ENCODE measurements around the gene GSTT2B. TPM values are rescaled to one million over a fixed set of nuclear protein-coding genes. Genes with fewer than 3 reads are reported as not detected.
"Not testable (repeated sequence)": the region's sequence is repeated elsewhere in the genome, so short reads cannot be mapped to it uniquely, and the experiment has no call there.

GSTT2B gene
- total and polyA plus RNA-seq, 2 donors (not counting 1 experiment from before 2014, with no cell fraction given): not detected

DNA sequence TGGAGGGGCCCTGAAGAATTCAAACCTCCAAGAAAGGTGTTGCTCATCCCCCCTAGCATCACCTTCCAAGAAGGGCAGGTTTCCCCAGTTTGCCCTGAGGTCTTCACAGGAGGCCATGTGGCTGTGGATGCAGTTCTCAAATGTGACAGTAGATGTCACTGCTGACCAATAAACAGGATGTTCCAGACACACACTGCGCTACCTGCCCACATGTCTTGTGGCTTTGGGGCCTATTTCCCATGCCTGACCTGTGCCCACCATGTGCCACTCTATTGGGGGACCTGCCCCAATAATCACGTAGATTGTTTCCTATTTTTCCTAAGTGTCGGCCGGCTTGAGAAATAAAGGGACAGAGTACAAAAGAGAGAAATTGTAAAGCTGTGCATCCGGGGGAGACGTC is 23.4 kb upstream of the GSTT2B start:
- Histone ChIP-seq H4K20me1 (ENCODE audit: control insufficient read depth, insufficient read depth, low read length, poor library complexity, severe bottlenecking) (no peaks in the 10 kb centered on the region), H3K36me3 (replicated peaks in 1 of 2; ENCODE audit: control extremely low read depth in 1 of 2, control insufficient read depth in 1 of 2, extremely low read depth in 1 of 2, insufficient read depth in 2 of 2, low read length in 1 of 2) (no peaks in the 10 kb centered on the region), H3K27ac (ENCODE audit: low read length in 2 of 2) (no peak overlapping the region), H3K4me2 (replicated peaks; ENCODE audit: low read depth, low read length, poor library complexity, severe bottlenecking) (no peak overlapping the region), H3K27me3 (replicated peaks in 1 of 4; ENCODE audit: control extremely low read depth in 1 of 4, control insufficient read depth in 3 of 4, insufficient read depth in 4 of 4, low read length in 3 of 4) (peaks cover 0 to 8% (median 0%) of the 10 kb centered on the region in 4 experiments), H2AFZ (ENCODE audit: insufficient read depth, low read depth, low read length, poor library complexity, severe bottlenecking) (no peak overlapping the region), H3K4me3 (ENCODE audit: control extremely low read depth in 1 of 5, extremely low read depth in 1 of 5, insufficient read depth in 1 of 5, low read depth in 2 of 5, low read length in 4 of 5) (no peak overlapping the region), H3K9me3 (ENCODE audit: control extremely low read depth in 1 of 3, control insufficient read depth in 2 of 3, insufficient read depth in 1 of 3, low read length in 2 of 3) (no peaks in the 10 kb centered on the region), H3K79me2 (ENCODE audit: control insufficient read depth, insufficient read depth, low read length) (no peaks in the 10 kb centered on the region), H3K9ac (ENCODE audit: low read length) (no peak overlapping the region), H3K4me1 (ENCODE audit: control insufficient read depth in 2 of 2, insufficient read depth in 2 of 2, low read length in 2 of 2) (no peaks in the 10 kb centered on the region)
- WGBS (ENCODE audit: insufficient coverage): 20% methylated on average over 1 of the region's 6 CpGs
- no peak overlapping the region for H3K27ac Mint-ChIP-seq
- intact Hi-C loops (cut with micrococcal nuclease): loop anchor here (5.0 kb wide), 1 partner anchor 193 kb away; no protein-coding TSS in a partner anchor
- ATAC-seq (ENCODE audit: low read depth) (peak; percentile 78), DNase-seq (no peak)
- CTCF ChIA-PET: interaction anchor here (0.8 kb wide), 1 partner anchor 247 kb away, joined by 3 read pairs; no protein-coding TSS in a partner anchor
- no peaks in the 10 kb centered on the region for H3K4me1 Mint-ChIP-seq
- H3K27me3 Mint-ChIP-seq: no peaks in the 10 kb centered on the region
- no peak for TF ChIP-seq EZH2 (IDR thresholded peaks at IDR 0.05; ENCODE audit: borderline replicate concordance, insufficient read depth, low read depth, low read length, poor library complexity, severe bottlenecking)
- TF ChIP-seq, protein P1, sequence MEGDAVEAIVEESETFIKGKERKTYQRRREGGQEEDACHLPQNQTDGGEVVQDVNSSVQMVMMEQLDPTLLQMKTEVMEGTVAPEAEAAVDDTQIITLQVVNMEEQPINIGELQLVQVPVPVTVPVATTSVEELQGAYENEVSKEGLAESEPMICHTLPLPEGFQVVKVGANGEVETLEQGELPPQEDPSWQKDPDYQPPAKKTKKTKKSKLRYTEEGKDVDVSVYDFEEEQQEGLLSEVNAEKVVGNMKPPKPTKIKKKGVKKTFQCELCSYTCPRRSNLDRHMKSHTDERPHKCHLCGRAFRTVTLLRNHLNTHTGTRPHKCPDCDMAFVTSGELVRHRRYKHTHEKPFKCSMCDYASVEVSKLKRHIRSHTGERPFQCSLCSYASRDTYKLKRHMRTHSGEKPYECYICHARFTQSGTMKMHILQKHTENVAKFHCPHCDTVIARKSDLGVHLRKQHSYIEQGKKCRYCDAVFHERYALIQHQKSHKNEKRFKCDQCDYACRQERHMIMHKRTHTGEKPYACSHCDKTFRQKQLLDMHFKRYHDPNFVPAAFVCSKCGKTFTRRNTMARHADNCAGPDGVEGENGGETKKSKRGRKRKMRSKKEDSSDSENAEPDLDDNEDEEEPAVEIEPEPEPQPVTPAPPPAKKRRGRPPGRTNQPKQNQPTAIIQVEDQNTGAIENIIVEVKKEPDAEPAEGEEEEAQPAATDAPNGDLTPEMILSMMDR (IDR thresholded peaks at IDR 0.05): peak; percentile 56
- H3K4me3 Mint-ChIP-seq: no peak overlapping the region
- no peaks in the 10 kb centered on the region for H3K9me3 Mint-ChIP-seq (ENCODE audit: insufficient read depth)
- POLR2A ChIA-PET: no interaction called here

DNA sequence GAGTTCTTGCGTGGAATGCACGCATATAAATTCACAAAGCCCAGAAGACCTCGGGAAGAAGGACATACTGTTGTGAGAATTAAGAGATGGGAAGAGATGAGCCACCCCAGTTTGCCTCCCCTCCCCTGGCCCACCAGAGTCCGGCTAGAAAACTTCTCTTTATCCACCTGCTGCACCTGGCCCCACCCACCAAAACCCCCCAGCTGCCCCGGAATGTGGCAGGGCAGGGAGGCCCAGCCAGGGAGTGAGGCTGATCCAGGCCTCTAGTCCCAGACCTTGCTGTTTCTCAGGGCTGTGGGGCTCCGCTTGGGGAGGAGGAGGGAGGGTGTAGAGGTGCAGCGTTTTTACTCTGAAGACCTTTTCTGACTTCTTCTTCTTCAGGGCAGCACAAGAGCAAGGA is 19.6 kb upstream of the GSTT2B start:
- no CpG with 5 or more reads among the region's 7 CpGs for WGBS (ENCODE audit: insufficient coverage)
- H2AFZ ChIP-seq (ENCODE audit: insufficient read depth, low read depth, low read length, poor library complexity, severe bottlenecking); ATAC-seq (ENCODE audit: low read depth); H3K4me3 Mint-ChIP-seq; H3K36me3 ChIP-seq (replicated peaks in 1 of 2; ENCODE audit: control extremely low read depth in 1 of 2, control insufficient read depth in 1 of 2, extremely low read depth in 1 of 2, insufficient read depth in 2 of 2, low read length in 1 of 2); H3K27me3 ChIP-seq (replicated peaks in 1 of 4; ENCODE audit: control extremely low read depth in 1 of 4, control insufficient read depth in 3 of 4, insufficient read depth in 4 of 4, low read length in 3 of 4); H3K27me3 Mint-ChIP-seq; H4K20me1 ChIP-seq (ENCODE audit: control insufficient read depth, insufficient read depth, low read length, poor library complexity, severe bottlenecking); H3K79me2 ChIP-seq (ENCODE audit: control insufficient read depth, insufficient read depth, low read length); H3K4me1 Mint-ChIP-seq; POLR2A ChIA-PET; H3K27ac ChIP-seq (ENCODE audit: low read length in 2 of 2); DNase-seq; H3K27ac Mint-ChIP-seq; H3K9ac ChIP-seq (ENCODE audit: low read length); H3K4me2 ChIP-seq (replicated peaks; ENCODE audit: low read depth, low read length, poor library complexity, severe bottlenecking); H3K4me3 ChIP-seq (ENCODE audit: control extremely low read depth in 1 of 5, extremely low read depth in 1 of 5, insufficient read depth in 1 of 5, low read depth in 2 of 5, low read length in 4 of 5); CTCF ChIA-PET; H3K9me3 ChIP-seq (ENCODE audit: control extremely low read depth in 1 of 3, control insufficient read depth in 2 of 3, insufficient read depth in 1 of 3, low read length in 2 of 3); H3K4me1 ChIP-seq (ENCODE audit: control insufficient read depth in 2 of 2, insufficient read depth in 2 of 2, low read length in 2 of 2); H3K9me3 Mint-ChIP-seq (ENCODE audit: insufficient read depth): not testable (repeated sequence)
- intact Hi-C loops (cut with micrococcal nuclease): loop anchor here (5.0 kb wide), 1 partner anchor 197 kb away; no protein-coding TSS in a partner anchor

DNA sequence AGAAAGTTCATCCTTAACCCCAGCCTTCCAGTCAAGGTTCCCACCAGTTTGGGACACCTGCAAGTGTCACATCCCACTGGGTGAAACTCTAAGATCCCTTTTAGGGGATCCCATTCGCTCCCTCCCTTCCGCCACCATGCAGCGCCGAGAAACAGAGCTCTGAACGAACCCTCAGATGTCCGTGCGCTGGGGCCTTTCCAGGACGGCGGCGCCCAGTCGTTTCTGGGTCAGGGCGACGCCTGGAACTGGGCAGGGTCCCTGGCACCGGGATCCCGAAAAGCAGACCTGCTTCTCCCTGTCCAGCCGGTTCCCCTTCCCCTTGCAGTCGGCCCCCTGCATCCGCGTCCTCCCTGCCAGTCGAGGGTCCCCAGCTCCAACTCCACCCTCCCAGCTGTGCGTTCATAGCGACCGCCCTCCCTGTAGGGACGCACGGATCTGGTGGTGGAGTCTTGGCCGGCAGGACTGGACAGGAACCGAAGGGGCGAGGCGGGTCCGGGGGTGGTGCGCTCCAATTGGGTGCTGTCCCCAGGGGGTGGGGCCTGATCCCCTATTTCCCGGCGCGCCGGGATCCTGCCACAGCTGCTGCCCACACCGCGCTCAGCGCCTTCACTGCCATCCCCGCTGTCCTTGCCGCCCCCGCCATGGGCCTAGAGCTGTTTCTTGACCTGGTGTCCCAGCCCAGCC is 18.7 kb upstream of the GSTT2B start, which contains the start of gene GSTT2:
Gene GSTT2 (plus strand): TSS at position 578 of the 684 bp plus-strand sequence.
- POLR2A ChIA-PET; H2AFZ ChIP-seq (ENCODE audit: insufficient read depth, low read depth, low read length, poor library complexity, severe bottlenecking); H4K20me1 ChIP-seq (ENCODE audit: control insufficient read depth, insufficient read depth, low read length, poor library complexity, severe bottlenecking); H3K79me2 ChIP-seq (ENCODE audit: control insufficient read depth, insufficient read depth, low read length); DNase-seq; H3K4me1 ChIP-seq (ENCODE audit: control insufficient read depth in 2 of 2, insufficient read depth in 2 of 2, low read length in 2 of 2); CTCF ChIA-PET; ATAC-seq (ENCODE audit: low read depth); H3K27me3 Mint-ChIP-seq; H3K36me3 ChIP-seq (replicated peaks in 1 of 2; ENCODE audit: control extremely low read depth in 1 of 2, control insufficient read depth in 1 of 2, extremely low read depth in 1 of 2, insufficient read depth in 2 of 2, low read length in 1 of 2); H3K4me3 ChIP-seq (ENCODE audit: control extremely low read depth in 1 of 5, extremely low read depth in 1 of 5, insufficient read depth in 1 of 5, low read depth in 2 of 5, low read length in 4 of 5); H3K27me3 ChIP-seq (replicated peaks in 1 of 4; ENCODE audit: control extremely low read depth in 1 of 4, control insufficient read depth in 3 of 4, insufficient read depth in 4 of 4, low read length in 3 of 4); H3K4me3 Mint-ChIP-seq; H3K4me1 Mint-ChIP-seq; H3K27ac Mint-ChIP-seq; H3K27ac ChIP-seq (ENCODE audit: low read length in 2 of 2); H3K9me3 ChIP-seq (ENCODE audit: control extremely low read depth in 1 of 3, control insufficient read depth in 2 of 3, insufficient read depth in 1 of 3, low read length in 2 of 3); H3K4me2 ChIP-seq (replicated peaks; ENCODE audit: low read depth, low read length, poor library complexity, severe bottlenecking); H3K9me3 Mint-ChIP-seq (ENCODE audit: insufficient read depth); H3K9ac ChIP-seq (ENCODE audit: low read length): not testable (repeated sequence)
- no CpG with 5 or more reads among the region's 41 CpGs for WGBS (ENCODE audit: insufficient coverage)
- intact Hi-C loops (cut with micrococcal nuclease): loop anchor here (5.0 kb wide), 1 partner anchor 198 kb away; no protein-coding TSS in a partner anchor

Measured in B cell (primary cell).